Keratinocyte (primary cell): Measurements from ENCODE around the gene RAPGEF3.

Experiments used
- CTCF ChIP-seq, 3 experiments: IDR thresholded peaks in 1 of 3; conservative IDR thresholded peaks in 1 of 3; optimal IDR thresholded peaks in 1 of 3; 2 replicates in 2 of 3; 3 replicates in 1 of 3; pipeline versions ENCODE3 to v1.5.1; 2011; ENCODE audit warnings: low read length in 3 of 3, mild to moderate bottlenecking in 3 of 3, moderate library complexity in 2 of 3, control low read depth in 1 of 3, inconsistent platforms in 1 of 3; ENCODE audit not compliant: insufficient read depth in 2 of 3; ENCODE audit errors: extremely low read depth in 1 of 3
- EZH2 ChIP-seq: IDR thresholded peaks from one replicate; pipeline ENCODE4 v1.6.1; 2012; ENCODE audit warnings: inconsistent platforms, mild to moderate bottlenecking, low read length, moderate library complexity

- TF ChIP-seq EZH2: no peak
- peak in 2 of 3 experiments; percentile 2 to 7 for TF ChIP-seq CTCF (optimal IDR thresholded peaks at IDR 0.05 in 1 of 3, IDR thresholded peaks at IDR 0.05 in 1 of 3, conservative IDR thresholded peaks at IDR 0.05 in 1 of 3; ENCODE audit: extremely low read depth in 1 of 3, insufficient read depth in 2 of 3, low read length in 3 of 3)
Observed at GRCh38 chr12:47733142-47733541, 25.5 kb downstream of the RAPGEF3 start.
